Esophagus (tissue), 2 donors: Measurements from ENCODE around the gene C1orf116. TPM values are rescaled to one million over a fixed set of nuclear protein-coding genes. Genes with fewer than 3 reads are reported as not detected.

ENCODE experiments used
- H3K27ac ChIP-seq, 2 donors: one replicate each; pipeline ENCODE4 v1.5.1; 2013; ENCODE audit warnings: low read depth in 2 of 2, mild to moderate bottlenecking in 2 of 2, inconsistent platforms in 1 of 2, low read length in 1 of 2, moderate library complexity in 1 of 2
- H3K27me3 ChIP-seq, 2 donors: one replicate each; pipeline ENCODE4 v1.6.1; 2013; ENCODE audit warnings: low read length in 2 of 2, control low read depth in 1 of 2, mild to moderate bottlenecking in 1 of 2; ENCODE audit not compliant: insufficient read depth in 2 of 2, control insufficient read depth in 1 of 2
- H3K36me3 ChIP-seq, 2 donors: one replicate each; pipeline ENCODE4 v1.6.1; 2013; ENCODE audit warnings: low read length in 1 of 2; ENCODE audit not compliant: control insufficient read depth in 2 of 2, insufficient read depth in 2 of 2
- H3K4me1 ChIP-seq, 2 donors: one replicate each; pipeline ENCODE4 v1.6.1; 2013; ENCODE audit warnings: low read length in 1 of 2; ENCODE audit not compliant: control insufficient read depth in 2 of 2, insufficient read depth in 2 of 2
- H3K4me3 ChIP-seq, 2 donors: one replicate each; pipeline ENCODE4 v1.5.1; 2013; ENCODE audit warnings: low read length in 2 of 2, mild to moderate bottlenecking in 2 of 2, low read depth in 1 of 2, moderate library complexity in 1 of 2
- H3K9me3 ChIP-seq, 2 donors: one replicate each; pipeline ENCODE4 v1.6.1; 2013; ENCODE audit warnings: mild to moderate bottlenecking in 2 of 2, low read depth in 1 of 2, low read length in 1 of 2, moderate library complexity in 1 of 2; ENCODE audit not compliant: control insufficient read depth in 2 of 2, insufficient read depth in 1 of 2
- WGBS, 2 donors: extraction: QIAGEN DNeasy Blood & Tissue Kit; methylation state at CpG; one replicate each; pipeline ENCODE4 v1.1.7; 2013; 5-methylcytosine and 5-hydroxymethylcytosine counted together
- polyA plus RNA-seq, 2 donors: library from polyadenylated mRNA; stranded (reverse); fragments of 200-250 nt; gene quantifications; one replicate each; pipeline ENCODE4 v1.2.3, GENCODE V29; 2013
- donor health status: healthy with polysubstance abuse.
- donor health status: Bipolar disorder and iron deficiency.

C1orf116 gene
- polyA plus RNA-seq, 2 donors: 72.9 to 85.8 TPM

DNA sequence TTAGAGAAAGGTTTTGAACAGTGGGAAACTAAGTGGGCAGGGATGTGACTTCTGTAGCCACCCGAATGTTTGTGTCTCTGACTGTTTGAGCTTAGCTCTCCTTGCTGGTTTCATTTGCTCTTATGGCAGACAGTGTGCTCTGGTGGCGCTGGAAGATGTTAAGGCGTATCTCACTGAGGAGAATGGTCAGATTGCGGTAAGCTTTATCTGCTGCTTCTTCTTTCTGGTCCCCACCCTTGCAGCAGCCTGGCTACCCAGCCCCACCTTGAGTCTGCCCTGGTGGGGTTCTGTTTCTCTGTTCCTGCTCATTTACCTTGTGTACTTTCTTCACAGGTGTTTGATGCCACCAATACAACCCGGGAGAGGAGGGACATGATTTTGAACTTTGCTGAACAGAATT, 30.5 kb upstream of the C1orf116 start:
- Histone ChIP-seq H3K27me3 (no peaks in the 10 kb centered on the region), H3K27ac (no peak overlapping the region), H3K9me3 (no peaks in the 10 kb centered on the region), H3K4me1 (no peaks in the 10 kb centered on the region), H3K4me3 (no peak overlapping the region), H3K36me3 (peaks cover 6 to 25% of the 10 kb centered on the region in 2 donors)
- 95 to 96% methylated on average over 5 of the region's 5 CpGs for WGBS, 2 donors

- Histone ChIP-seq H3K9me3 (no peaks in the 10 kb centered on the region), H3K27me3 (no peaks in the 10 kb centered on the region), H3K4me3 (no peak overlapping the region), H3K27ac (no peak overlapping the region), H3K36me3 (peaks cover 3 to 22% of the 10 kb centered on the region in 2 donors), H3K4me1 (no peaks in the 10 kb centered on the region)
- 77 to 80% methylated on average over 1 of the region's 1 CpG for WGBS, 2 donors
These were observed 29.5 kb upstream of the C1orf116 start for GRCh38 chr1:207062058-207062457.

DNA sequence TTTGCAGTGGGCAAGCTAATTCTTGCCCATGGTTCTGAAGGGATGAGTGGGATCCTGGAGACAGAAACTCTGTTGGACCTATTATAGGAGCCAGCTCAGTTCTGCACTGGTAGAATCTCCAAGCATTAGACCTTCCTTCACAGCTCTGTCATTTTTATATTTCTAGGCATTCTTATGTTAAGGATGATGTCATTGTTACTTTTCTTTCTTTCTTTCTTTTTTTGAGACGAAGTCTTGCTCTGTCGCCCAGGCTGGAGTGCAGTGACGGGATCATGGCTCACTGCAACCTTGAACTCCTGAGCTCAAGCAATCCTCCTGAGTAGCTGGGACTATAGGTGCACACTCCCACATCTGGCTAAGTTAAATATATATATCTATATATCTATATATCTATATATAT, 28.0 kb upstream of the C1orf116 start:
- 64 to 67% methylated on average over 3 of the region's 3 CpGs for WGBS, 2 donors
- Histone ChIP-seq H3K36me3 (peaks cover 3 to 22% of the 10 kb centered on the region in 2 donors), H3K4me3 (no peak overlapping the region), H3K27me3 (no peaks in the 10 kb centered on the region), H3K9me3 (no peaks in the 10 kb centered on the region), H3K27ac (no peak overlapping the region), H3K4me1 (no peaks in the 10 kb centered on the region)

GRCh38 chr1:207059881-207060280, 27.3 kb upstream of the C1orf116 start:
- H3K36me3 ChIP-seq: peaks cover 3 to 22% of the 10 kb centered on the region in 2 donors
- H3K27ac ChIP-seq: no peak overlapping the region
- 57 to 72% methylated on average over 4 of the region's 4 CpGs for WGBS, 2 donors

GRCh38 chr1:207058878-207059867, 26.6 kb upstream of the C1orf116 start:
- H3K27ac ChIP-seq: no peak overlapping the region
- 78 to 82% methylated on average over 6 of the region's 6 CpGs for WGBS, 2 donors
- H3K4me3 ChIP-seq: no peak overlapping the region
- no peaks in the 10 kb centered on the region for H3K9me3 ChIP-seq
- no peaks in the 10 kb centered on the region for H3K4me1 ChIP-seq
- H3K36me3 ChIP-seq: peaks cover 3 to 22% of the 10 kb centered on the region in 2 donors
- H3K27me3 ChIP-seq: no peaks in the 10 kb centered on the region

More at GRCh38 chr1:207059881-207060280, 27.3 kb upstream of the C1orf116 start:
- H3K27me3 ChIP-seq: no peaks in the 10 kb centered on the region
- H3K9me3 ChIP-seq: no peaks in the 10 kb centered on the region
- no peak overlapping the region for H3K4me3 ChIP-seq
- H3K4me1 ChIP-seq: no peaks in the 10 kb centered on the region

DNA sequence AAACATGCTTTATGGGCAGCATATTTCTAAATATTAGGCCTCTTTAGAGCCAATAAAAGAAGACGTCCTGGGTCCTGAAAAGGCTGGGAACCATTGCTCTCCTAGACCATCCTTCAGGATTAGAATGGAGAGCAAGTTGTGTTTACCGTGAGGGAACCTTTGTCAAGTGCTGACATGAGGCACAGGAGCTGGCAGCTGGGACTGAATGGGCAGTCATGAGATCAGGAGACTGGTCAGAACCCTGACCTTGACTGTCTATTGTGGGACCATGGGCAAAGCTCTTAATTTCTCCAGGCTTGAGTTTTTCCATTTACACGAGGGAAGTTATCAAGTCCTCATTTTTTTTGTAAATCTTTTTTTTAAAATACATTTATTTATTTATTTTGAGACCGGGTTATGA, 25.7 kb upstream of the C1orf116 start:
- H3K27ac ChIP-seq: no peak overlapping the region
- no peak overlapping the region for H3K4me3 ChIP-seq
- no peaks in the 10 kb centered on the region for H3K4me1 ChIP-seq
- H3K27me3 ChIP-seq: no peaks in the 10 kb centered on the region
- 86 to 90% methylated on average over 4 of the region's 4 CpGs for WGBS, 2 donors
- peaks cover 3 to 17% of the 10 kb centered on the region in 2 donors for H3K36me3 ChIP-seq
- no peaks in the 10 kb centered on the region for H3K9me3 ChIP-seq

DNA sequence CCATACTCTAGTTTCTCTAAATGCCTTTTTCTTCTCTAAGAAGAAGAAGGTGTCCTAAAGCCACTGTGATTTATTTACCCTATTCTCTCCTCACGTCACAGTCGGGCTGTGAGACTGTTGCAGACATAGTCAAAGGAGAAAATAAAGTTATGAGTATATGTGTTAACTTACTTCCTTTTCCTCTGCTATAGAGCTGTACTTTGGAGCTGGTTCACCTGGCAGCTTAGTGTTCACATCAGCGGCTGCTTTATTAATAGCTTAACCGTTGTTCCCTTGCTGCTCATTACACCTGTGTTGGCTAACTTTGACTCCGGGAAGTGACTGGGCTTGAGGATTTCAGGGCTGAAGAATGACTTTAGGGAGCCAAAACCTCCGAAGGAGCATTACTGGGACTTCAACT, 24.1 kb upstream of the C1orf116 start:
- Histone ChIP-seq H3K27me3 (no peaks in the 10 kb centered on the region), H3K36me3 (peaks cover 0 to 4% of the 10 kb centered on the region in 2 donors), H3K4me1 (no peaks in the 10 kb centered on the region), H3K9me3 (no peaks in the 10 kb centered on the region), H3K4me3 (no peak overlapping the region), H3K27ac (peak overlapping the region in 1 of 2 donors; percentile 15)
- WGBS, 2 donors: 67 to 76% methylated on average over 6 of the region's 6 CpGs

- H3K4me1 ChIP-seq: no peaks in the 10 kb centered on the region
- H3K36me3 ChIP-seq: no peaks in the 10 kb centered on the region
- no peaks in the 10 kb centered on the region for H3K9me3 ChIP-seq
- H3K27me3 ChIP-seq: no peaks in the 10 kb centered on the region
- no peak overlapping the region for H3K4me3 ChIP-seq
- H3K27ac ChIP-seq: no peak overlapping the region
- WGBS, 2 donors: 61 to 75% methylated on average over 3 of the region's 3 CpGs
These were observed 22.9 kb upstream of the C1orf116 start for GRCh38 chr1:207055386-207056001.

DNA sequence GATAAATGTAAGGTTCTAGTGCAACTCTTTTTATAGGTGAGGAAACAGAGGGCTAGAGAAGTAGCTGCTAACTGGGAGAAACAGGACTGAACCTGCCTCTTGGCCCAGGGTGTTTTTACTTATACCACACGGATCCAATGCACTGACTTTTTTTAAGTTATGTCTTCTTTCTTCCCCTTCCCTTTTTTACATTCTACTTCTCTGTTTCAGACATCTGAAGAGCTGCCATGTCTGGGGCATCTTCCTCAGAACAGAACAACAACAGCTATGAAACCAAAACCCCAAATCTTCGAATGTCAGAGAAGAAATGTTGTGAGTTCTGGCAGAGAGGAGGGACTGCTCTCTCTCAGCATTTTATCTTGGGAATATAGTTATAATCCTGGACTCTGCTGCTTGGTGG, 21.9 kb upstream of the C1orf116 start:
- Histone ChIP-seq H3K36me3 (no peaks in the 10 kb centered on the region), H3K27me3 (no peaks in the 10 kb centered on the region), H3K4me1 (no peaks in the 10 kb centered on the region), H3K27ac (no peak overlapping the region), H3K9me3 (no peaks in the 10 kb centered on the region), H3K4me3 (peak overlapping the region in 1 of 2 donors; percentile 29)
- WGBS, 2 donors: 34 to 37% methylated on average over 2 of the region's 2 CpGs
